ENCODE data around the gene SUSD1.
"Not testable (repeated sequence)": the region's sequence is repeated elsewhere in the genome, so short reads cannot be mapped to it uniquely, and the experiment has no call there.

The SUSD1 gene

GRCh38 chr9:112075009-112075378 is 100.1 kb downstream of the SUSD1 start:
- Histone ChIP-seq H3K27ac (peak overlapping the region in 2 of 11 experiments; percentile 15 to 57; a peak in 2 of 22 replicates), H3K27me3 (no peaks in the 10 kb centered on the region), H4K20me1 (peaks cover 0 to 4% (median 0%) of the 10 kb centered on the region in 11 experiments; a peak in 1 of 22 replicates), H3K4me2 (peak overlapping the region in 2 of 11 experiments; percentile 76 to 84; a peak in 3 of 22 replicates), H3K36me3 (peaks cover 0 to 56% (median 18%) of the 10 kb centered on the region in 11 experiments; a peak in 17 of 22 replicates), H3K9ac (peak overlapping the region in 2 of 11 experiments; percentile 18 to 63; a peak in 1 of 22 replicates), H3K4me3 (no peak overlapping the region), H3K4me1 (peaks cover 17 to 92% (median 36%) of the 10 kb centered on the region in 10 experiments), H3K9me3 (replicated peaks in 1 of 11) (no peaks in the 10 kb centered on the region)
- no peak for TF ChIP-seq Cebpa-rat (IDR thresholded peaks at IDR 0.05)

GRCh38 chr9:112074250-112075008 is 100.7 kb downstream of the SUSD1 start:
- H3K9me3 ChIP-seq (replicated peaks in 1 of 11): no peaks in the 10 kb centered on the region
- H3K4me2 ChIP-seq: peak overlapping the region in 6 of 11 experiments; percentile 11 to 92 (median 68); a peak in 9 of 22 replicates
- peaks cover 22 to 95% (median 41%) of the 10 kb centered on the region in 10 experiments for H3K4me1 ChIP-seq
- H3K4me3 ChIP-seq: no peak overlapping the region
- no peaks in the 10 kb centered on the region for H3K27me3 ChIP-seq
- peaks cover 0 to 4% (median 0%) of the 10 kb centered on the region in 11 experiments; a peak in 1 of 22 replicates for H4K20me1 ChIP-seq
- TF ChIP-seq Cebpa-rat (IDR thresholded peaks at IDR 0.05): no peak
- H3K9ac ChIP-seq: peak overlapping the region in 2 of 11 experiments; percentile 63 to 76; a peak in 4 of 22 replicates
- peaks cover 0 to 51% (median 12%) of the 10 kb centered on the region in 11 experiments; a peak in 14 of 22 replicates for H3K36me3 ChIP-seq
- peak overlapping the region in 5 of 11 experiments; percentile 2 to 87 (median 69); a peak in 7 of 22 replicates for H3K27ac ChIP-seq

GRCh38 chr9:112073639-112074173 is 101.4 kb downstream of the SUSD1 start:
- not testable (repeated sequence) for H3K9me3 ChIP-seq (replicated peaks in 1 of 11); H3K27me3 ChIP-seq; H4K20me1 ChIP-seq; H3K4me3 ChIP-seq
- peak overlapping the region in 7 of 11 experiments; percentile 11 to 92 (median 55); a peak in 14 of 22 replicates for H3K4me2 ChIP-seq
- peaks cover 0 to 53% (median 7%) of the 10 kb centered on the region in 11 experiments; a peak in 9 of 22 replicates for H3K36me3 ChIP-seq
- peaks cover 29 to 95% (median 46%) of the 10 kb centered on the region in 10 experiments for H3K4me1 ChIP-seq
- H3K9ac ChIP-seq: peak overlapping the region in 3 of 11 experiments; percentile 43 to 76 (median 63); a peak in 5 of 22 replicates
- peak overlapping the region in 6 of 11 experiments; percentile 27 to 87 (median 56); a peak in 8 of 22 replicates for H3K27ac ChIP-seq

- peak overlapping the region in 8 of 11 experiments; percentile 9 to 92 (median 50); a peak in 14 of 22 replicates for H3K4me2 ChIP-seq
- no peak for TF ChIP-seq Cebpa-rat (IDR thresholded peaks at IDR 0.05)
- no peak overlapping the region for H3K4me3 ChIP-seq
- H3K27me3 ChIP-seq: no peaks in the 10 kb centered on the region
- peaks cover 33 to 95% (median 43%) of the 10 kb centered on the region in 10 experiments for H3K4me1 ChIP-seq
- peak overlapping the region in 2 of 11 experiments; percentile 14 to 41; a peak in 3 of 22 replicates for H3K9ac ChIP-seq
- peak overlapping the region in 4 of 11 experiments; percentile 42 to 87 (median 76); a peak in 8 of 22 replicates for H3K27ac ChIP-seq
- no peaks in the 10 kb centered on the region for H3K9me3 ChIP-seq (replicated peaks in 1 of 11)
- peaks cover 0 to 4% (median 0%) of the 10 kb centered on the region in 11 experiments; a peak in 3 of 22 replicates for H4K20me1 ChIP-seq
- H3K36me3 ChIP-seq: peaks cover 0 to 56% (median 7%) of the 10 kb centered on the region in 11 experiments; a peak in 8 of 22 replicates
Observed at GRCh38 chr9:112072721-112073638, 102.1 kb downstream of the SUSD1 start.

- Histone ChIP-seq H3K27ac (peak overlapping the region; percentile 60 to 80 (median 69)), H4K20me1 (peaks cover 0 to 4% (median 0%) of the 10 kb centered on the region in 11 experiments; a peak in 2 of 22 replicates), H3K9me3 (replicated peaks in 1 of 11) (peaks cover 0 to 2% (median 0%) of the 10 kb centered on the region in 11 experiments; a peak in 3 of 22 replicates), H3K4me2 (peak overlapping the region; percentile 62 to 89 (median 78)), H3K27me3 (no peaks in the 10 kb centered on the region), H3K36me3 (peaks cover 0 to 47% (median 7%) of the 10 kb centered on the region in 11 experiments; a peak in 11 of 22 replicates), H3K4me1 (peaks cover 33 to 76% (median 40%) of the 10 kb centered on the region in 10 experiments), H3K4me3 (peak overlapping the region in 1 of 10 experiments; percentile 29; a peak in 1 of 20 replicates), H3K9ac (peak overlapping the region; percentile 37 to 73 (median 47); a peak in 20 of 22 replicates)
- TF ChIP-seq Cebpa-rat (IDR thresholded peaks at IDR 0.05): peak in 1 of 11 experiments; percentile 13; a peak in 1 of 22 replicates
Observed at GRCh38 chr9:112069318-112070169, 105.6 kb downstream of the SUSD1 start.

GRCh38 chr9:112065806-112066606 is 109.1 kb downstream of the SUSD1 start:
- Histone ChIP-seq H4K20me1 (peaks cover 0 to 2% (median 0%) of the 10 kb centered on the region in 11 experiments; a peak in 2 of 22 replicates), H3K4me1 (peaks cover 32 to 74% (median 38%) of the 10 kb centered on the region in 10 experiments), H3K9me3 (replicated peaks in 1 of 11) (peaks cover 0 to 8% (median 0%) of the 10 kb centered on the region in 11 experiments; a peak in 5 of 22 replicates), H3K27ac (no peak overlapping the region), H3K4me2 (no peak overlapping the region), H3K27me3 (no peaks in the 10 kb centered on the region), H3K4me3 (no peak overlapping the region), H3K9ac (no peak overlapping the region), H3K36me3 (peaks cover 6 to 45% (median 25%) of the 10 kb centered on the region in 11 experiments; a peak in 16 of 22 replicates)
- no peak for TF ChIP-seq Cebpa-rat (IDR thresholded peaks at IDR 0.05)

GRCh38 chr9:112064871-112065270 is 110.2 kb downstream of the SUSD1 start:
- Histone ChIP-seq H4K20me1 (peaks cover 0 to 7% (median 0%) of the 10 kb centered on the region in 11 experiments; a peak in 2 of 22 replicates), H3K27me3 (no peaks in the 10 kb centered on the region), H3K27ac (no peak overlapping the region), H3K9me3 (replicated peaks in 1 of 11) (peaks cover 0 to 8% (median 0%) of the 10 kb centered on the region in 11 experiments; a peak in 5 of 22 replicates), H3K4me2 (peak overlapping the region in 4 of 11 experiments; percentile 28 to 60 (median 44); a peak in 5 of 22 replicates), H3K4me1 (peaks cover 29 to 74% (median 40%) of the 10 kb centered on the region in 10 experiments), H3K9ac (no peak overlapping the region), H3K4me3 (no peak overlapping the region), H3K36me3 (peaks cover 6 to 50% (median 25%) of the 10 kb centered on the region in 11 experiments; a peak in 18 of 22 replicates)
- TF ChIP-seq Cebpa-rat (IDR thresholded peaks at IDR 0.05): no peak
